Bronchial epithelial cell (primary cell): ENCODE measurements around the gene TRAPPC2L. TPM values are rescaled to one million over a fixed set of nuclear protein-coding genes. Genes with fewer than 3 reads are reported as not detected.

Experiments used
- DNase-seq: peaks from one replicate; pipeline ENCODE4 v3.0.0-alpha.2; 2010; ENCODE audit warnings: low read depth
- FAIRE-seq: peaks from 2 replicates; lab custom pipeline; 2011; peaks lifted over from hg19 to GRCh38; lab: Jason Lieb, UNC
- H3K27me3 ChIP-seq: 2 replicates; pipeline ENCODE4 v1.5.1; 2011; ENCODE audit warnings: low read length; ENCODE audit not compliant: control insufficient read depth, insufficient read depth
- H3K36me3 ChIP-seq: 2 replicates; pipeline ENCODE4 v1.5.1; 2011; ENCODE audit warnings: low read length; ENCODE audit not compliant: control insufficient read depth, insufficient read depth
- H3K4me3 ChIP-seq: 2 replicates; pipeline ENCODE4 v1.5.1; 2011; ENCODE audit warnings: mild to moderate bottlenecking, low read depth, low read length, control low read depth
- total RNA-seq: library from RNA; depleted of rRNA; stranded (reverse); fragments of >200 nt; gene quantifications from 2 replicates; pipeline ENCODE4 v1.2.1, GENCODE V29; 2014
- TF ChIP-seq, protein P1 (sequence below): IDR thresholded peaks from 2 replicates; pipeline ENCODE4 v1.5.1; 2011; ENCODE audit warnings: mild to moderate bottlenecking, moderate library complexity, low read length, control low read depth, inconsistent platforms; ENCODE audit not compliant: insufficient read depth, severe bottlenecking

Gene TRAPPC2L
- total RNA-seq, 1 donor from 2014 or later = 65.0 TPM

DNA sequence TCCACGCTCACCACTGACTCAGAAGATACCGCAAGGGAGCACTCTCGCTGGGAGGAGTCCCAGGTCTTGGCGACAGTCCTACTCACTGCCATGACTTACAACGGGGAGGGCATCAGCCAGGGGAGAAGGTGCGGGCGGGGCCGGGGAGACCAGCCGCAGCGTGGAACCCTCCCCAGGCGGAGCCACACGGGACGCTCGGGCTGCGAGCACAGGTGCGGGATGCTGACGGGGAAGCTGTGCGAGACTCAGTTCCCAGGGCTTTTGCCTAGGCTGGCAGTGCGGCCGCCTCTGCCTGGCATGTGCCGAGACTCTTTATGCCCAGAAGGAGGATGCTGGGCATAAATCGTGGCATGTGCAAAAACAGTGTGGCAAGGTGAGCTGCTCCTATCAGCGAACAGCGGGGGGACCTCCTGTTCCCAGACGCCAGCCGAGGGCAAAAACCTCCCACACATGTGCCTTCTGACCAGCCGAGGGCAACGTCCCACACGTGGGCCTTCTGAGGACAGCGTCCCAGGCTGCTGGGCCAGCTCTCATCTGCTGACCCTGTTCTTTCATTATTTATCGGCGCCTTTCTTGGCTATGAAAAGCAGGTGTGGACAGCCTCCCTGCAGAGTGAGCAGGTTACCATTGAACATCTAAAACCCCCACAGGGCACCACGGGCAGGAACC is 6.3 kb upstream of the TRAPPC2L start:
- TF ChIP-seq, protein P1, sequence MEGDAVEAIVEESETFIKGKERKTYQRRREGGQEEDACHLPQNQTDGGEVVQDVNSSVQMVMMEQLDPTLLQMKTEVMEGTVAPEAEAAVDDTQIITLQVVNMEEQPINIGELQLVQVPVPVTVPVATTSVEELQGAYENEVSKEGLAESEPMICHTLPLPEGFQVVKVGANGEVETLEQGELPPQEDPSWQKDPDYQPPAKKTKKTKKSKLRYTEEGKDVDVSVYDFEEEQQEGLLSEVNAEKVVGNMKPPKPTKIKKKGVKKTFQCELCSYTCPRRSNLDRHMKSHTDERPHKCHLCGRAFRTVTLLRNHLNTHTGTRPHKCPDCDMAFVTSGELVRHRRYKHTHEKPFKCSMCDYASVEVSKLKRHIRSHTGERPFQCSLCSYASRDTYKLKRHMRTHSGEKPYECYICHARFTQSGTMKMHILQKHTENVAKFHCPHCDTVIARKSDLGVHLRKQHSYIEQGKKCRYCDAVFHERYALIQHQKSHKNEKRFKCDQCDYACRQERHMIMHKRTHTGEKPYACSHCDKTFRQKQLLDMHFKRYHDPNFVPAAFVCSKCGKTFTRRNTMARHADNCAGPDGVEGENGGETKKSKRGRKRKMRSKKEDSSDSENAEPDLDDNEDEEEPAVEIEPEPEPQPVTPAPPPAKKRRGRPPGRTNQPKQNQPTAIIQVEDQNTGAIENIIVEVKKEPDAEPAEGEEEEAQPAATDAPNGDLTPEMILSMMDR = no peak
- DNase-seq (no peak), FAIRE-seq (no peak)
- Histone ChIP-seq H3K36me3 (peaks cover 12% of the 10 kb centered on the region), H3K27me3 (no peaks in the 10 kb centered on the region), H3K4me3 (no peak overlapping the region)

DNA sequence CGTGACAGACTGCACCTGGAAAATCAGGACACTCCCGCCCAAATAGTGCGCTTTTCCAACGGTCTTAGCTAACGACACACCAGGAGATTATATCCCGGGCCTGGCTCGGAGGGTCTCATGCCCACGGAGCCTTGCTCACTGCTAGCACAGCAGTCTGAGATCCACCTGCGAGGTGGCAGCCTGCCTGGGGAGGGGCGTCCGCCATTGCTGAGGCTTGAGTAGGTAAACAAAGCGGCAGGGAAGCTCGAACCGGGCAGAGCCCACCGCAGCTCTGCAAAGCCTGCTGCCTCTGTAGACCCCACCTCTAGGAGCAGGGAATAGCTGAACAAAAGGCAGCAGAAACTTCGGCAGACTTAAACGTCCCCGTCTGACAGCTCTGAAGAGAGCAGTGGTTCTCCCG is 5.3 kb upstream of the TRAPPC2L start:
- no peak for FAIRE-seq
- Histone ChIP-seq H3K4me3 (no peak overlapping the region), H3K36me3 (peaks cover 12% of the 10 kb centered on the region), H3K27me3 (no peaks in the 10 kb centered on the region)
- no peak for DNase-seq
- TF ChIP-seq, protein P1 = no peak

GRCh38 chr16:88853325-88853941 is 3.5 kb upstream of the TRAPPC2L start:
- FAIRE-seq (no peak), DNase-seq (no peak)
- TF ChIP-seq, protein P1 = no peak
- peaks cover 11% of the 10 kb centered on the region for H3K36me3 ChIP-seq
- H3K27me3 ChIP-seq = no peaks in the 10 kb centered on the region
- no peak overlapping the region for H3K4me3 ChIP-seq

- TF ChIP-seq, protein P1 = no peak
- no peaks in the 10 kb centered on the region for H3K27me3 ChIP-seq
- peaks cover 13% of the 10 kb centered on the region for H3K36me3 ChIP-seq
- H3K4me3 ChIP-seq = no peak overlapping the region
- DNase-seq (no peak), FAIRE-seq (no peak)
Observed at GRCh38 chr16:88854306-88855111, 2.4 kb upstream of the TRAPPC2L start.

- Histone ChIP-seq H3K36me3 (peaks cover 11% of the 10 kb centered on the region), H3K27me3 (no peaks in the 10 kb centered on the region), H3K4me3 (no peak overlapping the region)
- DNase-seq = no peak
- TF ChIP-seq, protein P1 = no peak
- FAIRE-seq = no peak
Observed at GRCh38 chr16:88855176-88855575, 1.8 kb upstream of the TRAPPC2L start.
